H9 (cell line): ENCODE data around the gene ABCB8. TPM values are rescaled to one million over a fixed set of nuclear protein-coding genes. Genes with fewer than 3 reads are reported as not detected.
"Not testable (repeated sequence)": the region's sequence is repeated elsewhere in the genome, so short reads cannot be mapped to it uniquely, and the experiment has no call there.

Source experiments
- DNase-seq: peaks from one replicate; pipeline ENCODE4 v3.0.0-alpha.2; 2017
- H2AFZ ChIP-seq: one replicate; pipeline ENCODE4 v1.6.1; 2013; ENCODE audit warnings: mild to moderate bottlenecking, low read length, control low read depth, moderate library complexity
- H2AK5ac ChIP-seq: 2 replicates; pipeline ENCODE4 v1.6.1; 2013; ENCODE audit warnings: low read length, control low read depth, mixed read lengths; ENCODE audit not compliant: insufficient read length
- H2BK120ac ChIP-seq: one replicate; pipeline ENCODE4 v1.6.1; 2013; ENCODE audit warnings: low read depth, mild to moderate bottlenecking, low read length, control low read depth, inconsistent platforms; ENCODE audit not compliant: poor library complexity, severe bottlenecking
- H2BK12ac ChIP-seq: 2 replicates; pipeline ENCODE4 v1.6.1; 2013; ENCODE audit warnings: low read length, control low read depth, mixed read lengths, low read depth; ENCODE audit not compliant: insufficient read length
- H2BK15ac ChIP-seq: 2 replicates; pipeline ENCODE4 v1.6.1; 2013; ENCODE audit warnings: low read depth, low read length, control low read depth
- H2BK20ac ChIP-seq: one replicate; pipeline ENCODE4 v1.6.1; 2013; ENCODE audit warnings: low read depth, mild to moderate bottlenecking, low read length, control low read depth, inconsistent platforms; ENCODE audit not compliant: poor library complexity, severe bottlenecking
- H2BK5ac ChIP-seq: 2 replicates; pipeline ENCODE4 v1.6.1; 2013; ENCODE audit warnings: low read length, control low read depth, mixed read lengths; ENCODE audit not compliant: insufficient read length
- H3K14ac ChIP-seq: 2 replicates; pipeline ENCODE4 v1.6.1; 2013; ENCODE audit warnings: low read length, control low read depth; ENCODE audit not compliant: insufficient read depth
- H3K18ac ChIP-seq: 2 replicates; pipeline ENCODE4 v1.6.1; 2013; ENCODE audit warnings: low read depth, mild to moderate bottlenecking, mixed read lengths, low read length, control low read depth; ENCODE audit not compliant: insufficient read length
- H3K23ac ChIP-seq: 2 replicates; pipeline ENCODE4 v1.6.1; 2013; ENCODE audit warnings: low read length, control low read depth, mixed read lengths, low read depth; ENCODE audit not compliant: insufficient read length
- H3K23me2 ChIP-seq: 2 replicates; pipeline ENCODE4 v1.6.1; 2013; ENCODE audit warnings: low read depth, mild to moderate bottlenecking, mixed read lengths, low read length, control low read depth; ENCODE audit not compliant: insufficient read length, poor library complexity, severe bottlenecking
- H3K27ac ChIP-seq: 2 replicates; pipeline ENCODE4 v1.5.1; 2013; ENCODE audit warnings: low read length, control low read depth, mixed read lengths, low read depth; ENCODE audit not compliant: insufficient read length
- H3K27me3 ChIP-seq: 2 replicates; pipeline ENCODE4 v1.6.1; 2013; ENCODE audit warnings: low read length, control low read depth, inconsistent platforms; ENCODE audit not compliant: insufficient read depth
- H3K4ac ChIP-seq: 2 replicates; pipeline ENCODE4 v1.6.1; 2013; ENCODE audit warnings: low read depth, mild to moderate bottlenecking, control low read depth, inconsistent platforms, low read length, moderate library complexity
- H3K4me1 ChIP-seq: 2 replicates; pipeline ENCODE4 v1.6.1; 2013; ENCODE audit warnings: low read length, control low read depth, inconsistent platforms; ENCODE audit not compliant: insufficient read depth
- H3K4me2 ChIP-seq: 2 replicates; pipeline ENCODE4 v1.6.1; 2013; ENCODE audit warnings: low read length, control low read depth, mixed read lengths; ENCODE audit not compliant: insufficient read length, insufficient read depth
- H3K56ac ChIP-seq: 2 replicates; pipeline ENCODE4 v1.6.1; 2013; ENCODE audit warnings: low read depth, mild to moderate bottlenecking, mixed read lengths, low read length, control low read depth; ENCODE audit not compliant: insufficient read length
- H3K79me1 ChIP-seq: 2 replicates; pipeline ENCODE4 v1.6.1; 2013; ENCODE audit warnings: low read depth, mild to moderate bottlenecking, moderate library complexity, low read length, control low read depth, inconsistent platforms; ENCODE audit not compliant: insufficient read depth, poor library complexity, severe bottlenecking
- H3K79me2 ChIP-seq: 2 replicates; pipeline ENCODE4 v1.6.1; 2013; ENCODE audit warnings: low read length, control low read depth, inconsistent platforms; ENCODE audit not compliant: insufficient read depth
- H3K9ac ChIP-seq: 2 replicates; pipeline ENCODE4 v1.6.1; 2013; ENCODE audit warnings: low read length, control low read depth, mixed read lengths; ENCODE audit not compliant: insufficient read length; ENCODE audit errors: extremely low read depth
- H3K9me3 ChIP-seq: one replicate; pipeline ENCODE4 v1.6.1; 2013; ENCODE audit warnings: low read depth, low read length, inconsistent platforms; ENCODE audit not compliant: control insufficient read depth
- H3T11ph ChIP-seq: one replicate; pipeline ENCODE4 v1.6.1; 2013; ENCODE audit warnings: mild to moderate bottlenecking, low read length, control low read depth, inconsistent platforms
- H4K20me1 ChIP-seq: one replicate; pipeline ENCODE4 v1.6.1; 2013; ENCODE audit not compliant: control insufficient read depth, insufficient read length, insufficient read depth
- H4K5ac ChIP-seq: 2 replicates; pipeline ENCODE4 v1.6.1; 2013; ENCODE audit warnings: low read depth, mild to moderate bottlenecking, mixed read lengths, low read length, control low read depth; ENCODE audit not compliant: insufficient read length
- H4K8ac ChIP-seq: replicated peaks from 2 replicates; pipeline ENCODE4 v1.6.1; 2013; ENCODE audit warnings: low read length, control low read depth, mixed read lengths, low read depth; ENCODE audit not compliant: insufficient read length
- H4K91ac ChIP-seq: 2 replicates; pipeline ENCODE4 v1.6.1; 2013; ENCODE audit warnings: low read depth, mild to moderate bottlenecking, moderate library complexity, mixed read lengths, low read length, control low read depth; ENCODE audit not compliant: insufficient read length
- H3K27ac Mint-ChIP-seq, 3 experiments: 2 replicates in 2 of 3; 3 replicates in 1 of 3; pipeline ENCODE4 v1.8.0; 2020 to 2021; ENCODE audit warnings: mixed read lengths in 3 of 3, mild to moderate bottlenecking in 1 of 3, moderate library complexity in 1 of 3
- H3K27me3 Mint-ChIP-seq: 2 replicates; pipeline ENCODE4 v1.8.0; 2021; ENCODE audit warnings: low read depth, mild to moderate bottlenecking, moderate library complexity, mixed read lengths
- H3K36me3 Mint-ChIP-seq, 3 experiments: 2 replicates in 2 of 3; 3 replicates in 1 of 3; pipeline ENCODE4 v1.8.0; 2020 to 2021; ENCODE audit warnings: low read depth in 3 of 3, mixed read lengths in 3 of 3; ENCODE audit not compliant: insufficient read depth in 1 of 3
- H3K4me1 Mint-ChIP-seq, 2 experiments: 2 replicates each; pipeline ENCODE4 v1.8.0; 2020; ENCODE audit warnings: mixed read lengths in 2 of 2
- H3K4me3 Mint-ChIP-seq, 2 experiments: 2 replicates in 1 of 2; 3 replicates in 1 of 2; pipeline ENCODE4 v1.8.0; 2020 to 2021; ENCODE audit warnings: mild to moderate bottlenecking in 2 of 2, mixed read lengths in 2 of 2, moderate library complexity in 1 of 2
- H3K9me3 Mint-ChIP-seq, 2 experiments: 2 replicates in 1 of 2; 3 replicates in 1 of 2; pipeline ENCODE4 v1.8.0; 2020; ENCODE audit warnings: mild to moderate bottlenecking in 2 of 2, mixed read lengths in 2 of 2, moderate library complexity in 1 of 2
- CTCF ChIP-seq: fragments of 200-600 bp; sonication (generic); conservative IDR thresholded peaks from 3 replicates; pipeline ENCODE4 v1.8.0; 2021; ENCODE audit warnings: antibody characterized with exemption, mild to moderate bottlenecking
- WGBS: extraction: QIAGEN DNeasy Blood & Tissue Kit; methylation state at CpG from one replicate; pipeline ENCODE4 v1.1.7; 2013; ENCODE audit warnings: missing lambda C conversion rate, low lambda C conversion rate, mixed read lengths; ENCODE audit not compliant: insufficient read length; ENCODE audit errors: extremely low coverage; 5-methylcytosine and 5-hydroxymethylcytosine counted together
- total RNA-seq: library from RNA; stranded (reverse); gene quantifications from 2 replicates; pipeline ENCODE4 v1.2.1, GENCODE V29; 2021

The ABCB8 gene
- total RNA-seq, 1 experiment from 2014 or later: 22.1 TPM

GRCh38 chr7:151040616-151041375 is 12.5 kb downstream of the ABCB8 start:
- Histone ChIP-seq H4K91ac (no peak overlapping the region), H3K18ac (no peak overlapping the region), H2AK5ac (no peak overlapping the region), H3K9me3 (no peaks in the 10 kb centered on the region), H2AFZ (no peak overlapping the region), H3K27me3 (no peaks in the 10 kb centered on the region), H3K79me1 (no peaks in the 10 kb centered on the region), H2BK20ac (no peak overlapping the region), H3K4me2 (no peak overlapping the region), H3K56ac (no peak overlapping the region), H2BK5ac (no peak overlapping the region), H3T11ph (no peak overlapping the region), H3K9ac (no peak overlapping the region), H3K23me2 (no peaks in the 10 kb centered on the region), H2BK15ac (no peak overlapping the region), H4K8ac (no peak overlapping the region), H3K4ac (no peak overlapping the region), H3K23ac (no peak overlapping the region), H3K27ac (no peak overlapping the region), H2BK120ac (no peak overlapping the region), H2BK12ac (no peak overlapping the region), H3K79me2 (no peaks in the 10 kb centered on the region), H3K14ac (no peak overlapping the region), H4K5ac (no peak overlapping the region), H4K20me1 (no peaks in the 10 kb centered on the region), H3K4me1 (no peaks in the 10 kb centered on the region)
- H3K9me3 Mint-ChIP-seq: no peaks in the 10 kb centered on the region; a peak in 1 of 5 replicates
- no CpG with 5 or more reads among the region's 30 CpGs for WGBS
- H3K27ac Mint-ChIP-seq: no peak overlapping the region
- peaks cover 5% of the 10 kb centered on the region for H3K27me3 Mint-ChIP-seq
- no peak for DNase-seq
- TF ChIP-seq CTCF: no peak
- H3K4me3 Mint-ChIP-seq: no peak overlapping the region
- H3K4me1 Mint-ChIP-seq: peaks cover 2% of the 10 kb centered on the region in 2 experiments; a peak in 1 of 4 replicates
- H3K36me3 Mint-ChIP-seq: no peaks in the 10 kb centered on the region; a peak in 2 of 7 replicates

- not testable (repeated sequence) for H3K4me2 ChIP-seq, H3K23ac ChIP-seq, H2BK5ac ChIP-seq, H3K79me2 ChIP-seq, H2BK12ac ChIP-seq, H2BK15ac ChIP-seq, H3K9me3 Mint-ChIP-seq, H3K56ac ChIP-seq, H3K4me1 ChIP-seq, H4K8ac ChIP-seq, H2AK5ac ChIP-seq, H3K4me3 Mint-ChIP-seq, H3K9ac ChIP-seq, DNase-seq, H3K4ac ChIP-seq, H3K27ac ChIP-seq, H3T11ph ChIP-seq, H4K5ac ChIP-seq, H3K9me3 ChIP-seq, H3K79me1 ChIP-seq, H2BK120ac ChIP-seq, H3K36me3 Mint-ChIP-seq, H4K91ac ChIP-seq, H3K4me1 Mint-ChIP-seq, H2AFZ ChIP-seq, H3K27ac Mint-ChIP-seq, H3K14ac ChIP-seq, H3K18ac ChIP-seq, H3K27me3 ChIP-seq, H2BK20ac ChIP-seq, H4K20me1 ChIP-seq, H3K23me2 ChIP-seq
- no CpG with 5 or more reads among the region's 10 CpGs for WGBS
- peaks cover 18% of the 10 kb centered on the region for H3K27me3 Mint-ChIP-seq
Measured at GRCh38 chr7:151043449-151043848, 15.2 kb downstream of the ABCB8 start.
